MM.1S (cell line): Measurements from ENCODE around the gene TIMM13.

ENCODE experiments used
- DNase-seq: peaks from one replicate; pipeline ENCODE4 v3.0.0-alpha.2; 2015
- H2AFZ ChIP-seq: fragments of 300-600 bp; sonication (generic); 2 replicates; pipeline ENCODE4 v1.6.0; 2016; ENCODE audit warnings: antibody characterized with exemption, low read length
- H3F3A ChIP-seq: fragments of 300-600 bp; sonication (generic); 2 replicates; pipeline ENCODE4 v1.6.1; 2016; ENCODE audit warnings: mild to moderate bottlenecking, antibody characterized with exemption, low read length, moderate library complexity, mixed read lengths; ENCODE audit not compliant: insufficient read depth
- H3K27ac ChIP-seq: fragments of 300-600 bp; sonication (generic); 2 replicates; pipeline ENCODE4 v1.5.1; 2016; ENCODE audit warnings: mild to moderate bottlenecking, low read length
- H3K27me3 ChIP-seq: fragments of 300-600 bp; sonication (generic); replicated peaks from 2 replicates; pipeline ENCODE4 v1.6.0; 2016; ENCODE audit warnings: low read length; ENCODE audit not compliant: insufficient read depth
- H3K36me3 ChIP-seq: fragments of 300-600 bp; sonication (generic); replicated peaks from 2 replicates; pipeline ENCODE4 v1.6.1; 2016; ENCODE audit warnings: mild to moderate bottlenecking, low read length, mixed read lengths; ENCODE audit not compliant: insufficient read depth
- H3K4me1 ChIP-seq: fragments of 300-600 bp; sonication (generic); 2 replicates; pipeline ENCODE4 v1.6.1; 2016; ENCODE audit warnings: low read length, mixed read lengths
- H3K4me2 ChIP-seq: fragments of 300-600 bp; sonication (generic); 2 replicates; pipeline ENCODE4 v1.6.0; 2016; ENCODE audit warnings: low read depth, low read length
- H3K4me3 ChIP-seq: fragments of 300-600 bp; sonication (generic); 2 replicates; pipeline ENCODE4 v1.5.1; 2016; ENCODE audit warnings: low read length, mixed read lengths
- H3K79me2 ChIP-seq: fragments of 300-600 bp; sonication (generic); 2 replicates; pipeline ENCODE4 v1.6.1; 2016; ENCODE audit warnings: mixed run types, low read length, mixed read lengths
- H3K9ac ChIP-seq: fragments of 300-600 bp; sonication (generic); 2 replicates; pipeline ENCODE4 v1.6.1; 2016; ENCODE audit warnings: low read length, mixed read lengths
- H3K9me2 ChIP-seq: fragments of 300-600 bp; sonication (generic); replicated peaks from 2 replicates; pipeline ENCODE4 v1.6.1; 2016; ENCODE audit warnings: mild to moderate bottlenecking, low read length, mixed read lengths; ENCODE audit not compliant: insufficient read depth
- H3K9me3 ChIP-seq: fragments of 300-600 bp; sonication (generic); replicated peaks from 2 replicates; pipeline ENCODE4 v1.6.1; 2016; ENCODE audit warnings: mild to moderate bottlenecking, low read length, mixed read lengths; ENCODE audit not compliant: insufficient read depth
- H4K20me1 ChIP-seq: fragments of 300-600 bp; sonication (generic); 2 replicates; pipeline ENCODE4 v1.6.1; 2016; ENCODE audit warnings: mild to moderate bottlenecking, low read length, moderate library complexity, mixed read lengths; ENCODE audit not compliant: insufficient read depth
- EZH2 ChIP-seq: fragments of 300-600 bp; sonication (generic); optimal IDR thresholded peaks from 2 replicates; pipeline ENCODE3; 2017; ENCODE audit warnings: low read depth, mild to moderate bottlenecking, antibody characterized with exemption, low read length, mixed read lengths
- EZH2phosphoT487 ChIP-seq: fragments of 300-600 bp; sonication (generic); IDR thresholded peaks from 2 replicates; pipeline ENCODE4 v1.6.1; 2018; ENCODE audit warnings: antibody characterized with exemption, low read length
- TF ChIP-seq, protein P1 (sequence below): fragments of 300-600 bp; sonication (generic); IDR thresholded peaks from 2 replicates; pipeline ENCODE4 v1.5.1; 2016; ENCODE audit warnings: antibody characterized with exemption, low read length, mixed read lengths

TIMM13 gene

DNA sequence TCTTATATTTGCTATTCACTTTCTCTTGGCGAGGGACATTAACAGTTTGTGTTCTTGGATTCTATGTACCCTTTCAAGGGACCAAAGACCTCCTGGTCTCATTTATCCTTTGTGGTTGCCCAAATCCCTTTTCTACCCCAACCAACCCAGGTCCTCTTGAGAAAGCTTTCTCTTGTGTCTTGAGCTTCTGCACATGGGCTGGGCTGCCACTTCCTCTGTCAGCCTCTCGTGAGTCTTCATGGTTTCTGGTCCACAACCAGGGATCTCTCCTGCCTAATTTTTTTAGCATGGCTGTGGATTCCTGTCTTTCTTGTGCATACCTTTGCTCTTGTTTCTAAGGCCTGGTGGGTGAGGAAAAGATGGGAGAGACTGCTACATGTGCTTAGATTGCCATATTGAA lies 14.9 kb downstream of the TIMM13 start:
- H2AFZ ChIP-seq = no peak overlapping the region
- H3K36me3 ChIP-seq = no peaks in the 10 kb centered on the region
- H3K9me2 ChIP-seq = no peaks in the 10 kb centered on the region
- H3K27me3 ChIP-seq = no peaks in the 10 kb centered on the region
- no peak for DNase-seq
- no peaks in the 10 kb centered on the region for H3K4me1 ChIP-seq
- TF ChIP-seq EZH2 (no peak), EZH2phosphoT487 (no peak)
- TF ChIP-seq, protein P1, sequence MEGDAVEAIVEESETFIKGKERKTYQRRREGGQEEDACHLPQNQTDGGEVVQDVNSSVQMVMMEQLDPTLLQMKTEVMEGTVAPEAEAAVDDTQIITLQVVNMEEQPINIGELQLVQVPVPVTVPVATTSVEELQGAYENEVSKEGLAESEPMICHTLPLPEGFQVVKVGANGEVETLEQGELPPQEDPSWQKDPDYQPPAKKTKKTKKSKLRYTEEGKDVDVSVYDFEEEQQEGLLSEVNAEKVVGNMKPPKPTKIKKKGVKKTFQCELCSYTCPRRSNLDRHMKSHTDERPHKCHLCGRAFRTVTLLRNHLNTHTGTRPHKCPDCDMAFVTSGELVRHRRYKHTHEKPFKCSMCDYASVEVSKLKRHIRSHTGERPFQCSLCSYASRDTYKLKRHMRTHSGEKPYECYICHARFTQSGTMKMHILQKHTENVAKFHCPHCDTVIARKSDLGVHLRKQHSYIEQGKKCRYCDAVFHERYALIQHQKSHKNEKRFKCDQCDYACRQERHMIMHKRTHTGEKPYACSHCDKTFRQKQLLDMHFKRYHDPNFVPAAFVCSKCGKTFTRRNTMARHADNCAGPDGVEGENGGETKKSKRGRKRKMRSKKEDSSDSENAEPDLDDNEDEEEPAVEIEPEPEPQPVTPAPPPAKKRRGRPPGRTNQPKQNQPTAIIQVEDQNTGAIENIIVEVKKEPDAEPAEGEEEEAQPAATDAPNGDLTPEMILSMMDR = no peak
- no peak overlapping the region for H3K4me3 ChIP-seq
- H3K9ac ChIP-seq = no peak overlapping the region
- H3K79me2 ChIP-seq = no peaks in the 10 kb centered on the region
- no peak overlapping the region for H3K4me2 ChIP-seq
- no peak overlapping the region for H3K27ac ChIP-seq
- H3K9me3 ChIP-seq = no peaks in the 10 kb centered on the region
- H3F3A ChIP-seq = peaks cover 6% of the 10 kb centered on the region; the same call in 1 of the 2 replicates
- H4K20me1 ChIP-seq = no peaks in the 10 kb centered on the region

DNA sequence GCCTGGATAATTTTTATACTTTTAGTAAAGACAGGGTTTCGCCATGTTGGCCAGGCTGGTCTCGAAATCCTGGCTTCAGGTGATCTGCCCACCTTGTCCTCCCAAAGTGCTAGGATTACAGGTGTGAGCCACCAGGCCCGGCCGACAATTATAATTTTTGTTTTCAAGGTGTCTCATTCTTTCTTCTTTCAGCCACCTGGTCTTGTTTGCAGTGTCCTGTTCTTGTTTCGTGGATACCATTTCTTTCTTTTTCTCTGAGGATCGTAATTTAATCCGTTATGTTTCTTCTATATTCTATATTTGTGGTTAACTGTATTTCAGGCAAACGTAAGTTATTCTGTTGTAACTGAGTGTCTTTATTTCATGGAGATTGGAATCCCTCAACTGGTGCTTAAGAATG lies 15.7 kb downstream of the TIMM13 start:
- H3K27ac ChIP-seq = no peak overlapping the region
- no peaks in the 10 kb centered on the region for H3K9me2 ChIP-seq
- no peak for TF ChIP-seq EZH2
- no peak for TF ChIP-seq EZH2phosphoT487
- TF ChIP-seq, protein P1 = no peak
- H3K9ac ChIP-seq = no peak overlapping the region
- H2AFZ ChIP-seq = no peak overlapping the region
- peaks cover 6% of the 10 kb centered on the region; the same call in 1 of the 2 replicates for H3F3A ChIP-seq
- H3K9me3 ChIP-seq = no peaks in the 10 kb centered on the region
- no peak overlapping the region for H3K4me3 ChIP-seq
- no peaks in the 10 kb centered on the region for H3K4me1 ChIP-seq
- H3K27me3 ChIP-seq = no peaks in the 10 kb centered on the region
- no peak overlapping the region for H3K4me2 ChIP-seq
- no peaks in the 10 kb centered on the region for H3K79me2 ChIP-seq
- no peaks in the 10 kb centered on the region for H4K20me1 ChIP-seq
- H3K36me3 ChIP-seq = no peaks in the 10 kb centered on the region
- no peak for DNase-seq

DNA sequence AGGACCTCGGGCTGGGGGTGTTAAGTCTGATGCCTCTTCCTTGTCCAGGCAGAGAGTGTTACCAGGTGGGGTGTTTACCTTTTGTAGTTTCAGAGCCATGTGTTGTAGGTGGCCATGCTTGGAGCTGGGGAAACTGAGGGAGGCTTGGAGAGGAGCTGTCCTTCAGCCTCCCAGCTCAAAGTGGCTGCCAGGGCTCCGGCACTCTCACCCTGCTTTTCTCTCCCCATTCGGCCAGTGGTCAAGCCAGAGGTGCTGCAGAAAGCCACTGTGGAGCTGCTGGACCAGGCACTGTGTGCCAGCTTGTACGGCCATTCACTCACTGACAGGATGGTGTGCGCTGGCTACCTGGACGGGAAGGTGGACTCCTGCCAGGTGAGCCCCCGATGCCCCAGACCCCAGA lies 17.4 kb downstream of the TIMM13 start:
- no peaks in the 10 kb centered on the region for H4K20me1 ChIP-seq
- no peak overlapping the region for H2AFZ ChIP-seq
- H3K4me2 ChIP-seq = no peak overlapping the region
- H3K36me3 ChIP-seq = no peaks in the 10 kb centered on the region
- no peak overlapping the region for H3K4me3 ChIP-seq
- H3K9me2 ChIP-seq = no peaks in the 10 kb centered on the region
- DNase-seq = no peak
- H3F3A ChIP-seq = peaks cover 6% of the 10 kb centered on the region; the same call in 1 of the 2 replicates
- H3K9ac ChIP-seq = no peak overlapping the region
- TF ChIP-seq, protein P1 = no peak
- TF ChIP-seq EZH2phosphoT487 = no peak
- no peak for TF ChIP-seq EZH2
- no peaks in the 10 kb centered on the region for H3K9me3 ChIP-seq
- no peak overlapping the region for H3K27ac ChIP-seq
- no peaks in the 10 kb centered on the region for H3K4me1 ChIP-seq
- H3K79me2 ChIP-seq = no peaks in the 10 kb centered on the region
- no peaks in the 10 kb centered on the region for H3K27me3 ChIP-seq
